ENCODE results near the gene TLCD2.

GRCh38 chr17:1730326-1731193 lies 20.4 kb upstream of the TLCD2 start:
- TF ChIP-seq CTCF (conservative IDR thresholded peaks at IDR 0.05; ENCODE audit: low read depth in 2 of 2) (no peak), EZH2 (IDR thresholded peaks at IDR 0.05; ENCODE audit: low read depth, unreplicated experiment) (no peak), ZNF331 (CRISPR knock-in tag; IDR thresholded peaks at IDR 0.05; ENCODE audit: low read depth) (no peak), STAT1 (IDR thresholded peaks at IDR 0.05; ENCODE audit: unreplicated experiment) (no peak), EZH2phosphoT487 (IDR thresholded peaks at IDR 0.05; ENCODE audit: unreplicated experiment) (no peak), JUNB (IDR thresholded peaks at IDR 0.05; ENCODE audit: unreplicated experiment) (no peak), POLR2AphosphoS5 (IDR thresholded peaks at IDR 0.05; ENCODE audit: low read depth) (no peak), CREB1 (CRISPR knock-in tag; IDR thresholded peaks at IDR 0.05; ENCODE audit: low read depth) (no peak)
- TF ChIP-seq, protein P1, sequence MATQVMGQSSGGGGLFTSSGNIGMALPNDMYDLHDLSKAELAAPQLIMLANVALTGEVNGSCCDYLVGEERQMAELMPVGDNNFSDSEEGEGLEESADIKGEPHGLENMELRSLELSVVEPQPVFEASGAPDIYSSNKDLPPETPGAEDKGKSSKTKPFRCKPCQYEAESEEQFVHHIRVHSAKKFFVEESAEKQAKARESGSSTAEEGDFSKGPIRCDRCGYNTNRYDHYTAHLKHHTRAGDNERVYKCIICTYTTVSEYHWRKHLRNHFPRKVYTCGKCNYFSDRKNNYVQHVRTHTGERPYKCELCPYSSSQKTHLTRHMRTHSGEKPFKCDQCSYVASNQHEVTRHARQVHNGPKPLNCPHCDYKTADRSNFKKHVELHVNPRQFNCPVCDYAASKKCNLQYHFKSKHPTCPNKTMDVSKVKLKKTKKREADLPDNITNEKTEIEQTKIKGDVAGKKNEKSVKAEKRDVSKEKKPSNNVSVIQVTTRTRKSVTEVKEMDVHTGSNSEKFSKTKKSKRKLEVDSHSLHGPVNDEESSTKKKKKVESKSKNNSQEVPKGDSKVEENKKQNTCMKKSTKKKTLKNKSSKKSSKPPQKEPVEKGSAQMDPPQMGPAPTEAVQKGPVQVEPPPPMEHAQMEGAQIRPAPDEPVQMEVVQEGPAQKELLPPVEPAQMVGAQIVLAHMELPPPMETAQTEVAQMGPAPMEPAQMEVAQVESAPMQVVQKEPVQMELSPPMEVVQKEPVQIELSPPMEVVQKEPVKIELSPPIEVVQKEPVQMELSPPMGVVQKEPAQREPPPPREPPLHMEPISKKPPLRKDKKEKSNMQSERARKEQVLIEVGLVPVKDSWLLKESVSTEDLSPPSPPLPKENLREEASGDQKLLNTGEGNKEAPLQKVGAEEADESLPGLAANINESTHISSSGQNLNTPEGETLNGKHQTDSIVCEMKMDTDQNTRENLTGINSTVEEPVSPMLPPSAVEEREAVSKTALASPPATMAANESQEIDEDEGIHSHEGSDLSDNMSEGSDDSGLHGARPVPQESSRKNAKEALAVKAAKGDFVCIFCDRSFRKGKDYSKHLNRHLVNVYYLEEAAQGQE (IDR thresholded peaks at IDR 0.05; ENCODE audit: unreplicated experiment) = no peak

Measured in GM23338 (cell line).